Gastrocnemius medialis (tissue), 4 donors: ENCODE data around the gene PIEZO1. TPM values are rescaled to one million over a fixed set of nuclear protein-coding genes. Genes with fewer than 3 reads are reported as not detected.

ENCODE experiments used
- ATAC-seq, 2 donors: fragments of 150-250 bp; one replicate each; pipeline ENCODE4 v1.9.1; 2016
- DNase-seq, 2 donors: peaks; one replicate each; pipeline ENCODE4 v3.0.0-alpha.2; 2019
- H3K27ac ChIP-seq, 4 donors: fragments of 200-600 bp; sonication (generic); 1 replicate in 1 of 4; 2 replicates in 3 of 4; pipeline ENCODE4 v1.5.1; 2016 to 2018; ENCODE audit warnings: mild to moderate bottlenecking in 2 of 4, moderate library complexity in 1 of 4
- H3K27me3 ChIP-seq, 3 donors: fragments of 200-600 bp; sonication (generic) in 2 of 3; 1 replicate in 1 of 3; 2 replicates in 2 of 3; pipeline versions ENCODE4 v1.5.1 to v1.6.0; 2016 to 2019; ENCODE audit warnings: mild to moderate bottlenecking in 1 of 3, moderate library complexity in 1 of 3
- H3K36me3 ChIP-seq, 2 donors: fragments of 200-600 bp; sonication (generic) in 1 of 2; one replicate each; pipeline ENCODE4 v1.5.1; 2017 to 2018
- H3K4me1 ChIP-seq, 2 donors: fragments of 200-600 bp; sonication (generic) in 1 of 2; one replicate each; pipeline ENCODE4 v1.5.1; 2016 to 2017; ENCODE audit warnings: mild to moderate bottlenecking in 2 of 2
- H3K4me3 ChIP-seq, 4 donors: fragments of 200-600 bp; sonication (generic) in 3 of 4; 1 replicate in 1 of 4; 2 replicates in 3 of 4; pipeline ENCODE4 v1.5.1; 2016 to 2019; ENCODE audit warnings: mild to moderate bottlenecking in 2 of 4
- H3K9me3 ChIP-seq, 3 donors: fragments of 200-600 bp; sonication (generic) in 2 of 3; 1 replicate in 1 of 3; 2 replicates in 2 of 3; pipeline ENCODE4 v1.5.1; 2016 to 2019
- CTCF ChIP-seq, 5 experiments: fragments of 450-650 bp in 3 of 5; fragments of 200-600 bp in 2 of 5; sonication (generic) in 2 of 5; IDR thresholded peaks in 4 of 5; conservative IDR thresholded peaks in 1 of 5; 1 replicate in 4 of 5; 2 replicates in 1 of 5; pipeline ENCODE4 v1.5.1; 2016 to 2019; ENCODE audit warnings: antibody characterized with exemption in 5 of 5, mild to moderate bottlenecking in 3 of 5, moderate library complexity in 3 of 5
- POLR2A ChIP-seq, 2 donors: fragments of 450-650 bp; IDR thresholded peaks; one replicate each; pipeline ENCODE4 v1.6.1; 2017; ENCODE audit warnings: antibody characterized with exemption in 2 of 2, mild to moderate bottlenecking in 2 of 2, moderate library complexity in 2 of 2
- in situ Hi-C, 4 donors: fragments of 200-750 bp; cut with MboI; loops; one replicate each; pipeline versions ENCODE4 v1.15.0 to v1.8.0; 2017; ENCODE audit warnings: low sequenced_read_pairs in 4 of 4
- intact Hi-C: fragments of 100-400 bp; cut with DNase I; formaldehyde crosslinking; loops from one replicate; pipeline ENCODE4 v1.15.1; 2023; ENCODE audit warnings: low total_unique reads
- total RNA-seq, 4 donors: library from RNA; depleted of rRNA; stranded (reverse); fragments of >200 nt; gene quantifications; one replicate each; pipeline versions ENCODE4 v1.1.0 to v1.2.3, GENCODE V29; 2016

The PIEZO1 gene
- total RNA-seq, 4 donors from 2014 or later, result 9.0 to 37.0 (median 16.5) TPM

GRCh38 chr16:88692861-88693260 lies 92.2 kb downstream of the PIEZO1 start:
- Histone ChIP-seq H3K4me3 (no peak overlapping the region), H3K36me3 (peaks cover 0 to 15% of the 10 kb centered on the region in 2 donors), H3K27me3 (no peaks in the 10 kb centered on the region), H3K27ac (no peak overlapping the region), H3K9me3 (no peaks in the 10 kb centered on the region), H3K4me1 (peaks cover 12 to 19% of the 10 kb centered on the region in 2 donors)
- in situ Hi-C loops (no loop called here), intact Hi-C loops (no loop called here)
- TF ChIP-seq POLR2A (IDR thresholded peaks at IDR 0.05) (no peak), CTCF (IDR thresholded peaks at IDR 0.05 in 4 of 5, conservative IDR thresholded peaks at IDR 0.05 in 1 of 5) (no peak)
- ATAC-seq (no peak), DNase-seq (no peak)

- in situ Hi-C loops, result no loop called here
- Histone ChIP-seq H3K4me3 (no peak overlapping the region), H3K4me1 (peaks cover 19 to 26% of the 10 kb centered on the region in 2 donors), H3K36me3 (peaks cover 0 to 7% of the 10 kb centered on the region in 2 donors), H3K9me3 (no peaks in the 10 kb centered on the region), H3K27me3 (no peaks in the 10 kb centered on the region), H3K27ac (no peak overlapping the region)
- ATAC-seq (no peak), DNase-seq (no peak)
- TF ChIP-seq CTCF (IDR thresholded peaks at IDR 0.05 in 4 of 5, conservative IDR thresholded peaks at IDR 0.05 in 1 of 5), result no peak
- no peak for TF ChIP-seq POLR2A (IDR thresholded peaks at IDR 0.05)
- intact Hi-C loops, result no loop called here
Measured at GRCh38 chr16:88691924-88692560, 93.0 kb downstream of the PIEZO1 start.

- Histone ChIP-seq H3K36me3 (no peaks in the 10 kb centered on the region), H3K27ac (no peak overlapping the region), H3K4me1 (peaks cover 24 to 30% of the 10 kb centered on the region in 2 donors), H3K27me3 (no peaks in the 10 kb centered on the region), H3K9me3 (no peaks in the 10 kb centered on the region), H3K4me3 (no peak overlapping the region)
- in situ Hi-C loops (no loop called here), intact Hi-C loops (no loop called here)
- TF ChIP-seq POLR2A (IDR thresholded peaks at IDR 0.05) (no peak), CTCF (IDR thresholded peaks at IDR 0.05 in 4 of 5, conservative IDR thresholded peaks at IDR 0.05 in 1 of 5) (no peak)
- DNase-seq, result no peak
- no peak for ATAC-seq
Measured at GRCh38 chr16:88691129-88691813, 93.7 kb downstream of the PIEZO1 start.

GRCh38 chr16:88690341-88691128 lies 94.5 kb downstream of the PIEZO1 start:
- Histone ChIP-seq H3K36me3 (no peaks in the 10 kb centered on the region), H3K4me1 (peaks cover 17 to 30% of the 10 kb centered on the region in 2 donors), H3K9me3 (no peaks in the 10 kb centered on the region), H3K4me3 (no peak overlapping the region), H3K27me3 (no peaks in the 10 kb centered on the region), H3K27ac (no peak overlapping the region)
- ATAC-seq (no peak), DNase-seq (no peak)
- TF ChIP-seq POLR2A (IDR thresholded peaks at IDR 0.05), result no peak
- TF ChIP-seq CTCF (IDR thresholded peaks at IDR 0.05 in 4 of 5, conservative IDR thresholded peaks at IDR 0.05 in 1 of 5), result no peak
- intact Hi-C loops (no loop called here), in situ Hi-C loops (no loop called here)
